SH-SY5Y (cell line): ENCODE measurements around the gene FCHSD2.

Source experiments
- GATA2 ChIP-seq: IDR thresholded peaks from 2 replicates; pipeline ENCODE4 v1.6.1; 2011; ENCODE audit warnings: mild to moderate bottlenecking, low read depth, low read length
- GATA3 ChIP-seq: IDR thresholded peaks from 2 replicates; pipeline ENCODE4 v1.6.1; 2011; ENCODE audit warnings: low read depth, mild to moderate bottlenecking, low read length, moderate library complexity

GRCh38 chr11:73172992-73173656 lies 31.0 kb upstream of the FCHSD2 start:
- TF ChIP-seq GATA3 (no peak), GATA2 (no peak)
